Measurements from ENCODE around the gene EID2.

- TF ChIP-seq CTCF (IDR thresholded peaks at IDR 0.05) = no peak
- no peak for TF ChIP-seq POLR2A (IDR thresholded peaks at IDR 0.05)
These were observed 14.8 kb downstream of the EID2 start for GRCh38 chr19:39525205-39525604.
